NCI-H1092 (cell line): ENCODE measurements around the gene ADAMTS10.
"Not testable (repeated sequence)": the region's sequence is repeated elsewhere in the genome, so short reads cannot be mapped to it uniquely, and the experiment has no call there.

Experiments used
- DNase-seq: peaks from one replicate; lab custom pipeline; 2025; lab: John Stamatoyannopoulos, UW

The ADAMTS10 gene

DNA sequence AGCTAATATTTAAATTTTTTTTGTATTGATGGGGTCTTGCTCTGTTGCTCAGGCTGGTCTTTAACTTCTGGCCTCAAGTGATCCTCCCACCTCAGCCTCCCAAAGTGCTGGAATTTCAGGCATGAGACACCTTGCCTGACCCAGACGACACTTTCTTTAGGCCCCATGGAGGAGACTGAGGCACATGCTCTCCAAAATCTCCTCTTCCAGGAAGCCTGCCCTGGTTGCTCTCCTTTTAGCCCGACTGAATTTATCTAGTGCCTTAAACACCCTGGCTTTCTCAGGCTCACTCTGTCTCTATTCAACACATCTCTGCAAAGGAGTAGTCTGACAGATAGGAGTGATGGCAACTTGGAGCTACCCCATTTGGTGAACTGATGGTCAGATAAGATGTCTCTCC is 52.2 kb downstream of the ADAMTS10 start:
- no peak for DNase-seq

GRCh38 chr19:8557642-8558238 is 52.8 kb downstream of the ADAMTS10 start:
- no peak for DNase-seq

DNA sequence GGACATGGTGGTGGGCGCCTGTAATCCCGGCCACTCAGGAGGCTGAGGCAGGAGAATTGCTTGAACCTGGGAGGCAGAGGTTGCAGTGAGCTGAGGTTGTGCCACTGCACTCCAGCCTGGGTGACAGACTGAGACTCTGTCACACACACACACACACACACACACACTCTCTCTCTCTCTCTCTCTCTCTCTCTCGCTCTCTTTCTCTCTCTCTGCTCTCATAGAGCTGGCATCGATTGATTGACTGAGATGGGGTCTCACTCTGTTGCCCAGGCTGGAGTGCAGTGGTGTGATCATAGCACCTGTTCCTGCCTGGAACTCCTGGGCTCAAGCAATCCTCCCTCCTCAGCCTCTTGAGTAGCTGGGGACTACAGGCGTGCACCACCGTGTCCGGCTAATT is 56.8 kb downstream of the ADAMTS10 start:
- not testable (repeated sequence) for DNase-seq

DNA sequence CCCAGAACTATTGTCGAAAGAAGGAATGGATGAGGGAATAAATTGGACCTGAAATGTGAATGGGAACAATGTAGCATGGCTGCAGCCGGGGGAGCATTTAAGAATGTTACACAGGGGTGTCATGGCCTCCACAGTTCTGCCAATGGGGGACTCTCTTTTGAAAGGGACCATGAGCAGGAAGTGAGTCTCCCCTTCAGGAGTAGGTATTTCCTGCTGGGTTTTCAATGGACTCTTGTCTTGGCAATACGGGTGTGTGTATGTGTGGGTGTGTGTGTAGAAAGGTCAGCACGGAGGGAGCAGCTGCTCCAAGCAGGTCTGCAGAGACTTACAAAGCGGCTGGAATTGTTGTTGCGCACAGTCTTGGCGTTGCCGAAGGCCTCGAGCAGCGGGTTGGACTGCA is 57.7 kb downstream of the ADAMTS10 start:
- no peak for DNase-seq

DNA sequence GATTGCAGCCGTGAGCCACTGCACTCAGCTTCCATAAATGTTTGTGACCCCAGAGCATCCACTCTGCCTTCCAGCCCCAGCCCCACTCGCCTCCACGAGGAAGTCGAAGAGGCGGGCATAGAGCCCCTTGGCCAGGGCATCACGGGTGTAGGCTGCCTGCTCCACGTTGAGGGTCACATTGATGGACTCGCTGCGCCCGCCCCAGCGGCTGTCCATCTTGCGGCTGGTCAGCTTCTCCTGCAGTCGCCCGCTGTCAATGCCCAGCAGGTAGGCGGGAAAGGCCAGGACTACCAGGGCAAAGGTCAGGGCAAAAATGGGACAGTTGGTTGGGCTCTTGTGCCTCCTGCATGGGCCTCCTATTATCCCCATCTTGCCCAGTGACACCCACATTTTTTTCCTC is 60.4 kb downstream of the ADAMTS10 start:
- DNase-seq, result no peak

GRCh38 chr19:8545743-8546142 is 64.8 kb downstream of the ADAMTS10 start:
- no peak for DNase-seq

DNA sequence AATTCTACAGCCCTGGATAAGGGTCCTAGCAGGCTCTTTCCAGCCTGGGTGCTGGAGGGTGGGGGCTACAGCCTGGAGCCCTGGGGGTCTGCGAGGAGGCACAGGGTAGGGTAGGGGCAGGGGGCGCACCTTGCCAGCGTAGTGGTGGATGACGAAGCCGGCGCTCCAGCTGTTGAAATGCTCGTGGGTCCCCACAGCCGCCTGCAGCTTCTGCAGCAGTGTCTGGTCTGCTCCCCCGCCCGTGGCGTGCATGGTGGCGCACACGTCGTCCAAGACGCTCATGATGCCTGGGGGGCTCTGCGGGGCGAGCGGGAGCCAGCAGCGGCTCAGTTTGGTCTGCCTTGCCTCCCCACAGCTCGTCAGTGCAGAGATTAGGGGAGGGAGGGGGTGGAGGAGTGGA is 66.3 kb downstream of the ADAMTS10 start:
- no peak for DNase-seq

DNA sequence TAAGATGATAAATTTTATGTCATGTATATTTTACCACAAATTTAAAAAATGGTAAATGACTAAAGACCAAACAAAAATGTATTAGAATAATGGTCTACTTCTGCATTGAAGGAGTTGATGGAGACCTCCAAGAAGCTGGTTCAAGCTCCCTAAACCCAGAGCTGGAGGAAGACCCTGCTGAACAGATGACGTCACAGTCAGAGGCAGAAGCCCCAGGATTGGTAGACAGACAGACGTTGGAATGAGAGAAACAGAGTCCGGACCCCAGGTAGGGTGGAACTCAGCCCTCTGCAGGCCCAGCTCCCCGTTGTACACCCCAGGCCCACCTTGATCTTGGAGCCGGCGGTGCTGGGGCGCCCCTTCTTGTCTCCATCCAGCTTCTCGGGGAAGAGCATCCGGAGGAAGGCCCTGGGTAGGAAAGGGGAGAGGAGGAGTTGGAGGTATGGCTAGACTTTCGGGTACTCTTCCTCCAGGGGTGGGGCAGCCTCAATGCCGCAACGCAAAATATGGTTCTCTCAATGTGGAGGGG is 70.8 kb downstream of the ADAMTS10 start:
- DNase-seq, result no peak

GRCh38 chr19:8537099-8537498 is 73.4 kb downstream of the ADAMTS10 start:
- DNase-seq, result no peak

- no peak for DNase-seq
These were observed 74.2 kb downstream of the ADAMTS10 start for GRCh38 chr19:8536282-8536681.

- no peak for DNase-seq
These were observed 78.3 kb downstream of the ADAMTS10 start for GRCh38 chr19:8532225-8532624.

- DNase-seq, result no peak
These were observed 79.0 kb downstream of the ADAMTS10 start for GRCh38 chr19:8531470-8531869.
